ENCODE results near the gene AK1.

DNA sequence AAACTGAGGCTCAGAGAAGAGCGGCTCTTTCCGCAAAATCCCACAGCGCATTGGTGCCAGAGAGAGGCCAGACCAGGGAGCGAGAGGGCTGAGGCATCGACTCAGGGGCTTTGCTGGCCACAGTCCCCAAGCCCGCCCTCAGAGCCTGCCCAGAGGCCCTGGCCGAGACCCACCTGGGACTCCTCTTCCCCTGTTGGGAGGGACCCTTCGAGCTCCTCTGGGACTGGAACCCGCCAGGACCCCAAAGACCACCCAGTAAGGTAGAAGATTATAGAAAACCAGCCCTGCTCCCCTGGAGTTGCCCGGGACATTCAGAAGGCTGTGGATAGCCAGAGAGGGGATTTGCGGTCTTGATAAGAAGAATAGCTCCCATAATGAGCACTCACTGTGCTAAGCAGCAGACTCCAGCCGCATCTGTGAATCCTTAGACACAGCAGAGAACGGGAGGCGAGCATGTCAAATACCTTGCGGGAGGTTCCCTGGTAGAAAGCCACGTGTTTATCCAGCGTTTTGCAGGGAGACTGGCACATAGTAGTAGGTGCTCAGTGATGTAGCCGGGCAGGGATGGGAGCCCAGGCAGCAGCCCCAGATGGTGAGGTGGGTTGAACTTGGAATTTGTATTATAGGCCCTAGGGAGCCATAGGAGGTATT is 651 bp upstream of the AK1 start:
- TF ChIP-seq POLR2A (IDR thresholded peaks at IDR 0.05) = no peak
- no peak for TF ChIP-seq POLR2AphosphoS5 (IDR thresholded peaks at IDR 0.05)
